Measurements from ENCODE around the gene MYO5A.

MYO5A gene

DNA sequence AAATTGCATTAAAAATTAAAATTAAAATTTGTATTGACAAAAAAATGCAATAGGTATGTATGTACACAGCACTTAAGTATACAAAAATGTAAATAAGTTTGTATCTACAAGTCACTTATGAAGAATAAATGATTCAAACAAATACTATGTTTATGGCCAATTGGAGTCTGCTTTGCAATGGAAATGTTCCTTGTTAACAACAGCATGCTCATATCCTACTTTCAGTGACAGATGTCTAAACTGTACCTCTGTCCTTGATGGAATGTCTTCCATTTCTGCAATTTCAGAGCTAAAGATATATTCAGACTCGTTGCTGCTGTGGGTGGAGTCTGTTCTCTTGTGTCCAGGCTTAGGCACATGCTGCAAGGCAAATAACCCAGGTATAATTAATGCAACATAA, 169.0 kb downstream of the MYO5A start:
- Histone ChIP-seq H3K4me1 (ENCODE audit: low read length) (no peaks in the 10 kb centered on the region), H3K4me3 (ENCODE audit: low read length) (no peak overlapping the region), H3K9me2 (replicated peaks; ENCODE audit: insufficient read depth, low read length) (no peaks in the 10 kb centered on the region), H4K20me1 (ENCODE audit: insufficient read depth, low read length) (no peaks in the 10 kb centered on the region), H3K9ac (ENCODE audit: low read length) (no peak overlapping the region), H3K27me3 (replicated peaks; ENCODE audit: insufficient read depth, low read length) (no peaks in the 10 kb centered on the region), H2AFZ (ENCODE audit: low read length) (no peak overlapping the region), H3F3A (ENCODE audit: insufficient read depth, low read length) (0 out of 2 replicates have a peak, but pooled peaks cover 3% of the 10 kb centered on the region), H3K36me3 (replicated peaks; ENCODE audit: insufficient read depth, low read length) (peaks cover 14% of the 10 kb centered on the region; the same call in 1 of the 2 replicates), H3K79me2 (ENCODE audit: low read length) (peaks cover 5% of the 10 kb centered on the region; the same call in 1 of the 2 replicates), H3K9me3 (replicated peaks; ENCODE audit: insufficient read depth, low read length) (no peaks in the 10 kb centered on the region), H3K4me2 (ENCODE audit: low read depth, low read length) (no peak overlapping the region), H3K27ac (ENCODE audit: low read length) (no peak overlapping the region)
- TF ChIP-seq EZH2phosphoT487 (IDR thresholded peaks at IDR 0.05; ENCODE audit: low read length) (no peak), EZH2 (optimal IDR thresholded peaks at IDR 0.05; ENCODE audit: low read depth, low read length) (no peak)
- DNase-seq, result no peak

GRCh38 chr15:52357949-52358348, 170.7 kb downstream of the MYO5A start:
- Histone ChIP-seq H3K27me3 (replicated peaks; ENCODE audit: insufficient read depth, low read length) (no peaks in the 10 kb centered on the region), H3K79me2 (ENCODE audit: low read length) (peaks cover 5% of the 10 kb centered on the region; the same call in 1 of the 2 replicates), H3K9me2 (replicated peaks; ENCODE audit: insufficient read depth, low read length) (no peaks in the 10 kb centered on the region), H3K36me3 (replicated peaks; ENCODE audit: insufficient read depth, low read length) (peaks cover 14% of the 10 kb centered on the region; the same call in 1 of the 2 replicates), H3F3A (ENCODE audit: insufficient read depth, low read length) (0 out of 2 replicates have a peak, but pooled peaks cover 3% of the 10 kb centered on the region), H3K9ac (ENCODE audit: low read length) (no peak overlapping the region), H3K4me1 (ENCODE audit: low read length) (no peaks in the 10 kb centered on the region), H4K20me1 (ENCODE audit: insufficient read depth, low read length) (no peaks in the 10 kb centered on the region), H3K9me3 (replicated peaks; ENCODE audit: insufficient read depth, low read length) (no peaks in the 10 kb centered on the region), H3K27ac (ENCODE audit: low read length) (no peak overlapping the region), H3K4me3 (ENCODE audit: low read length) (no peak overlapping the region), H2AFZ (ENCODE audit: low read length) (no peak overlapping the region), H3K4me2 (ENCODE audit: low read depth, low read length) (no peak overlapping the region)
- no peak for DNase-seq
- no peak for TF ChIP-seq CTCF (IDR thresholded peaks at IDR 0.05; ENCODE audit: low read length)

- no peak for DNase-seq
- Histone ChIP-seq H3K4me1 (ENCODE audit: low read length) (no peaks in the 10 kb centered on the region), H3K9me2 (replicated peaks; ENCODE audit: insufficient read depth, low read length) (no peaks in the 10 kb centered on the region), H4K20me1 (ENCODE audit: insufficient read depth, low read length) (no peaks in the 10 kb centered on the region), H3K79me2 (ENCODE audit: low read length) (0 out of 2 replicates have a peak, but pooled peaks cover 4% of the 10 kb centered on the region), H3F3A (ENCODE audit: insufficient read depth, low read length) (no peaks in the 10 kb centered on the region), H3K4me2 (ENCODE audit: low read depth, low read length) (no peak overlapping the region), H3K9me3 (replicated peaks; ENCODE audit: insufficient read depth, low read length) (no peaks in the 10 kb centered on the region), H2AFZ (ENCODE audit: low read length) (no peak overlapping the region), H3K4me3 (ENCODE audit: low read length) (no peak overlapping the region), H3K9ac (ENCODE audit: low read length) (no peak overlapping the region), H3K27me3 (replicated peaks; ENCODE audit: insufficient read depth, low read length) (no peaks in the 10 kb centered on the region), H3K36me3 (replicated peaks; ENCODE audit: insufficient read depth, low read length) (peaks cover 5% of the 10 kb centered on the region), H3K27ac (ENCODE audit: low read length) (no peak overlapping the region)
- TF ChIP-seq EZH2 (optimal IDR thresholded peaks at IDR 0.05; ENCODE audit: low read depth, low read length) (no peak), EZH2phosphoT487 (IDR thresholded peaks at IDR 0.05; ENCODE audit: low read length) (no peak), CTCF (IDR thresholded peaks at IDR 0.05; ENCODE audit: low read length) (no peak)
Measured at GRCh38 chr15:52352086-52352485, 176.6 kb downstream of the MYO5A start.

GRCh38 chr15:52351206-52351908, 177.3 kb downstream of the MYO5A start:
- H3K27ac ChIP-seq (ENCODE audit: low read length), result no peak overlapping the region

More at GRCh38 chr15:52351206-52351908, 177.3 kb downstream of the MYO5A start:
- H3K36me3 ChIP-seq (replicated peaks; ENCODE audit: insufficient read depth, low read length), result peaks cover 5% of the 10 kb centered on the region
- no peaks in the 10 kb centered on the region for H3K4me1 ChIP-seq (ENCODE audit: low read length)
- DNase-seq, result no peak
- H3F3A ChIP-seq (ENCODE audit: insufficient read depth, low read length), result no peaks in the 10 kb centered on the region
- no peaks in the 10 kb centered on the region for H3K9me3 ChIP-seq (replicated peaks; ENCODE audit: insufficient read depth, low read length)
- no peaks in the 10 kb centered on the region for H3K9me2 ChIP-seq (replicated peaks; ENCODE audit: insufficient read depth, low read length)
- H2AFZ ChIP-seq (ENCODE audit: low read length), result no peak overlapping the region
- H3K9ac ChIP-seq (ENCODE audit: low read length), result no peak overlapping the region
- 0 out of 2 replicates have a peak, but pooled peaks cover 4% of the 10 kb centered on the region for H3K79me2 ChIP-seq (ENCODE audit: low read length)
- TF ChIP-seq EZH2 (optimal IDR thresholded peaks at IDR 0.05; ENCODE audit: low read depth, low read length), result no peak
- no peak for TF ChIP-seq EZH2phosphoT487 (IDR thresholded peaks at IDR 0.05; ENCODE audit: low read length)
- TF ChIP-seq CTCF (IDR thresholded peaks at IDR 0.05; ENCODE audit: low read length), result no peak
- no peaks in the 10 kb centered on the region for H4K20me1 ChIP-seq (ENCODE audit: insufficient read depth, low read length)
- no peak overlapping the region for H3K4me2 ChIP-seq (ENCODE audit: low read depth, low read length)
- H3K4me3 ChIP-seq (ENCODE audit: low read length), result no peak overlapping the region
- no peaks in the 10 kb centered on the region for H3K27me3 ChIP-seq (replicated peaks; ENCODE audit: insufficient read depth, low read length)

Data from MM.1S (cell line).